MM.1S (cell line): ENCODE measurements around the gene C21orf91.

ENCODE experiments used
- CTCF ChIP-seq: fragments of 300-600 bp; sonication (generic); IDR thresholded peaks from 2 replicates; pipeline ENCODE4 v1.5.1; 2016; ENCODE audit warnings: antibody characterized with exemption, low read length, mixed read lengths
- EZH2 ChIP-seq: fragments of 300-600 bp; sonication (generic); optimal IDR thresholded peaks from 2 replicates; pipeline ENCODE3; 2017; ENCODE audit warnings: low read depth, mild to moderate bottlenecking, antibody characterized with exemption, low read length, mixed read lengths

- TF ChIP-seq CTCF: no peak
- TF ChIP-seq EZH2: no peak
These were observed 74.1 kb downstream of the C21orf91 start for GRCh38 chr21:17745086-17745485.
